Activated naive CD4-positive, alpha-beta T cell treated with anti-CD3 and anti-CD28 coated beads, Interleukin-2, amount 50 U/mL, for 72 hours (primary cell): ENCODE measurements around the gene TTC16. TPM values are rescaled to one million over a fixed set of nuclear protein-coding genes. Genes with fewer than 3 reads are reported as not detected.
A peak's percentile ranks its signal among the peaks of the same experiment; 100 is the strongest.
"Not testable (repeated sequence)": the region's sequence is repeated elsewhere in the genome, so short reads cannot be mapped to it uniquely, and the experiment has no call there.

Experiments
- ATAC-seq, 2 donors: fragments of 150-1000 bp; cut with Tn5 transposase; 2 replicates each; pipeline ENCODE4 v1.10.0; 2021; ENCODE audit warnings: mild to moderate bottlenecking in 2 of 2, moderate library complexity in 2 of 2
- DNase-seq, 2 donors: peaks; one replicate each; pipeline ENCODE4 v3.0.0; 2021 to 2022; ENCODE audit warnings: low spot score in 2 of 2
- H3K27ac Mint-ChIP-seq, 2 donors: one replicate each; pipeline ENCODE4 v1.8.0; 2022; ENCODE audit warnings: mild to moderate bottlenecking in 2 of 2, mixed read lengths in 2 of 2
- H3K36me3 Mint-ChIP-seq, 2 donors: one replicate each; pipeline ENCODE4 v1.8.0; 2022; ENCODE audit warnings: mixed read lengths in 2 of 2
- H3K9me3 Mint-ChIP-seq, 2 donors: one replicate each; pipeline ENCODE4 v1.8.0; 2022; ENCODE audit warnings: mixed read lengths in 2 of 2
- total RNA-seq, 2 donors: library from RNA; stranded (reverse); gene quantifications; one replicate each; pipeline ENCODE4 v1.2.3, GENCODE V29; 2022

Gene TTC16
- total RNA-seq, 2 donors from 2014 or later = 0.62 to 0.73 TPM

GRCh38 chr9:127746959-127747569 lies 31.2 kb downstream of the TTC16 start:
- DNase-seq (no peak), ATAC-seq (peak; percentile 25 to 47)
- Mint-ChIP-seq H3K9me3 (no peaks in the 10 kb centered on the region), H3K36me3 (peaks cover 5 to 10% of the 10 kb centered on the region in 2 donors), H3K27ac (peak overlapping the region; percentile 31 to 80)

GRCh38 chr9:127749090-127749787 lies 33.4 kb downstream of the TTC16 start:
- no peak overlapping the region for H3K27ac Mint-ChIP-seq
- peaks cover 0 to 10% of the 10 kb centered on the region in 2 donors for H3K36me3 Mint-ChIP-seq
- ATAC-seq (no peak), DNase-seq (no peak)
- H3K9me3 Mint-ChIP-seq = no peaks in the 10 kb centered on the region

- no peaks in the 10 kb centered on the region for H3K9me3 Mint-ChIP-seq
- ATAC-seq (no peak), DNase-seq (no peak)
- H3K36me3 Mint-ChIP-seq = peaks cover 0 to 10% of the 10 kb centered on the region in 2 donors
- H3K27ac Mint-ChIP-seq = no peak overlapping the region
Measured at GRCh38 chr9:127751269-127752054, 35.6 kb downstream of the TTC16 start.

GRCh38 chr9:127753148-127753547 lies 37.3 kb downstream of the TTC16 start:
- peak in 1 of 2 donors; percentile 25 for ATAC-seq
- no peak overlapping the region for H3K27ac Mint-ChIP-seq

GRCh38 chr9:127753622-127754021 lies 37.7 kb downstream of the TTC16 start:
- Mint-ChIP-seq H3K27ac (no peak overlapping the region), H3K9me3 (no peaks in the 10 kb centered on the region), H3K36me3 (peaks cover 0 to 6% of the 10 kb centered on the region in 2 donors)
- DNase-seq (no peak), ATAC-seq (no peak)

More at GRCh38 chr9:127753148-127753547, 37.3 kb downstream of the TTC16 start:
- Mint-ChIP-seq H3K36me3 (peaks cover 0 to 6% of the 10 kb centered on the region in 2 donors), H3K9me3 (no peaks in the 10 kb centered on the region)
- DNase-seq = no peak

GRCh38 chr9:127754099-127755060 lies 38.5 kb downstream of the TTC16 start:
- DNase-seq = no peak
- H3K36me3 Mint-ChIP-seq = peaks cover 0 to 6% of the 10 kb centered on the region in 2 donors
- ATAC-seq = no peak

GRCh38 chr9:127755061-127756060 lies 39.5 kb downstream of the TTC16 start:
- Mint-ChIP-seq H3K9me3 (no peaks in the 10 kb centered on the region), H3K36me3 (peaks cover 0 to 4% of the 10 kb centered on the region in 2 donors), H3K27ac (no peak overlapping the region)
- ATAC-seq (no peak), DNase-seq (no peak)

More at GRCh38 chr9:127754099-127755060, 38.5 kb downstream of the TTC16 start:
- Mint-ChIP-seq H3K27ac (no peak overlapping the region), H3K9me3 (no peaks in the 10 kb centered on the region)

GRCh38 chr9:127756233-127756632 lies 40.4 kb downstream of the TTC16 start:
- Mint-ChIP-seq H3K27ac (no peak overlapping the region), H3K9me3 (no peaks in the 10 kb centered on the region), H3K36me3 (no peaks in the 10 kb centered on the region)
- ATAC-seq (no peak), DNase-seq (no peak)

GRCh38 chr9:127756776-127757175 lies 40.9 kb downstream of the TTC16 start:
- H3K36me3 Mint-ChIP-seq, DNase-seq, H3K9me3 Mint-ChIP-seq, H3K27ac Mint-ChIP-seq, ATAC-seq: not testable (repeated sequence)

GRCh38 chr9:127758843-127759242 lies 43.0 kb downstream of the TTC16 start:
- no peaks in the 10 kb centered on the region for H3K36me3 Mint-ChIP-seq
- DNase-seq = no peak
- peak overlapping the region in 1 of 2 donors; percentile 62 for H3K27ac Mint-ChIP-seq
- H3K9me3 Mint-ChIP-seq = no peaks in the 10 kb centered on the region
- no peak for ATAC-seq

GRCh38 chr9:127761061-127761460 lies 45.2 kb downstream of the TTC16 start:
- Mint-ChIP-seq H3K9me3 (no peaks in the 10 kb centered on the region), H3K36me3 (peaks cover 0 to 10% of the 10 kb centered on the region in 2 donors), H3K27ac (peak overlapping the region; percentile 74 to 78)
- no peak for DNase-seq
- ATAC-seq = no peak

GRCh38 chr9:127761491-127761956 lies 45.6 kb downstream of the TTC16 start:
- DNase-seq (no peak), ATAC-seq (no peak)
- peaks cover 0 to 15% of the 10 kb centered on the region in 2 donors for H3K36me3 Mint-ChIP-seq
- H3K27ac Mint-ChIP-seq = peak overlapping the region in 1 of 2 donors; percentile 78
- H3K9me3 Mint-ChIP-seq = no peaks in the 10 kb centered on the region

GRCh38 chr9:127762111-127762676 lies 46.3 kb downstream of the TTC16 start:
- Mint-ChIP-seq H3K9me3 (no peaks in the 10 kb centered on the region), H3K36me3 (peaks cover 0 to 22% of the 10 kb centered on the region in 2 donors), H3K27ac (peak overlapping the region; percentile 78 to 88)
- DNase-seq = no peak
- ATAC-seq = no peak

GRCh38 chr9:127763918-127764384 lies 48.1 kb downstream of the TTC16 start:
- H3K9me3 Mint-ChIP-seq = no peaks in the 10 kb centered on the region
- H3K36me3 Mint-ChIP-seq = peaks cover 0 to 33% of the 10 kb centered on the region in 2 donors
- peak; percentile 56 to 58 for ATAC-seq
- peak overlapping the region; percentile 78 to 79 for H3K27ac Mint-ChIP-seq
- DNase-seq = no peak
